Activated CD4-positive, alpha-beta T cell treated with anti-CD3 and anti-CD28 coated beads, Interleukin-2, amount 50 U/mL, for 1 hour (primary cell): ENCODE measurements around the gene CTDSP2.
"Not testable (repeated sequence)": the region's sequence is repeated elsewhere in the genome, so short reads cannot be mapped to it uniquely, and the experiment has no call there.

Source experiments
- DNase-seq: peaks from one replicate; pipeline ENCODE4 v3.0.0-alpha.2; 2020

The CTDSP2 gene

GRCh38 chr12:57833672-57834071, 12.9 kb downstream of the CTDSP2 start:
- DNase-seq = no peak

DNA sequence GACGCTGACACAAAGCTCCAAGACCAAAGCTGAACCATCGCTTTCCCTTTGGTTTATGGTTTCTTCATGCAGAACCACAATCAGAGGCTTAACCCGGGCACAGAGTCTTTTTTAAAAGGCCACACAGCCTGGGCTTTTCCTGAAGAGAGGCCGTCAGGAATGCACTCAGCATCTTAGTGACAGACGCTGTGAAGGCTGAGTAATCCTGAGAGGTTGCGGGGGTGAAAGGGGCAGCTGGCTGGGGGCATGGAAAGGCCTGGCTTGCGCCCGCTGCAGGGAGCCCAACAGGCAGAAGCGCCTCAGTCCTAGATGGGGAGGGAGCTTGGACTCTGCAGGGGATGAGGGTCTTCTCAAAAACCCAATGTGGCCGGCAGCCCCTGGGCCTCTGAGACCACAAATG, 13.6 kb downstream of the CTDSP2 start:
- no peak for DNase-seq

DNA sequence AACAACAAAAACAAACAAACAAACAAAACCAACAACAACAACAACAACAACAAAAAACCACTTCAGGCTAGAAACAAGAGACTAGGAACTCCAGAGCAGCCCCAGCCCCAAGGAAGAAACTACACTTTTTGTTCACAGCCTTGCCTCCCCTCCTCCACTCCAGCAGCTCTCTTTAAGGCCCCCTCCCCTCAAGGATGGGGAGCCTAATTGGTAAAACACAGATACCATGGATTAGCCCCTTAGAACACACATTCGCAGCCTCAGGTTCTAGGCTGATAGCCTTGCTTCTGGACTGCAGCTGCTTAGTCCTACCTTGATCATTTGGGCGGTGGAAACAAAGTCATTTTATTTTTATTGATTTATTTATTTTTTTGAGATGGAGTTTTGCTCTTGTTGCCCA, 16.1 kb downstream of the CTDSP2 start:
- no peak for DNase-seq

DNA sequence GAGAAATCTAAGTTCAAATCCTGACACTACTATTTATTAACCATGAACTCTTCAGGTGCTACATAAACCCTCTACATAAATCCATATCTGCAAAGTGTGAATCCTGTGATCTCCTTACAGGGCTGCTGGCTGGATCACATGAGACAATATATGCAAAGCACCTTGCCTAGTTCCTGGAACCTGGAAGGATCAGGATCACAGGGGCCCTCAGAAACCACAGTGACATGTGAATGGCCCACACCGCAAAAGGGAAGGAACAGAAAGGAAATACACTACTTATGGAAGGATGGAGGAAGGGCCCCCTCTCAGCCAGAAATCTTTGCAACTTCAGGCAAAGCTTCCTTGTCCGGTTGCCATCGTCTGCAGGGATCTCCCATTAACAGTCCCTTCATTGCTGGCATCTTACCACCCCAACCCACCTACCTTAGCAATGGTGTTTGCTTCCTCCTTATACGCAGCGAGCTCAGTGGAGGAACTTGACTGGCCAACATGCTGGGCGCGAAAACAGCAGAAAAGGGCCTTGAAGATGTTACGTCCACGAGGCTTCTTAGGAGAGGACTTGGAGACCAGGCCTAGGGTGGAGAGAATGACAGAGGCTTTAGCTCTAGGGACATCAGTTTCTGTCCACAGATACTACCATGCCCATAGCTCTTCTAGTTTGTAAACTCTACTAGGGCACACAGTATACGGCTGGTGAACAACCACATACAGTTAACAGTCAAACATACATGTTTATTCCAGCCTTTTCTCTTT, 17.3 kb downstream of the CTDSP2 start:
- no peak for DNase-seq

GRCh38 chr12:57826966-57827365, 19.6 kb downstream of the CTDSP2 start:
- DNase-seq = no peak

GRCh38 chr12:57826400-57826799, 20.1 kb downstream of the CTDSP2 start:
- no peak for DNase-seq

- no peak for DNase-seq
Measured at GRCh38 chr12:57825451-57825850, 21.1 kb downstream of the CTDSP2 start.

DNA sequence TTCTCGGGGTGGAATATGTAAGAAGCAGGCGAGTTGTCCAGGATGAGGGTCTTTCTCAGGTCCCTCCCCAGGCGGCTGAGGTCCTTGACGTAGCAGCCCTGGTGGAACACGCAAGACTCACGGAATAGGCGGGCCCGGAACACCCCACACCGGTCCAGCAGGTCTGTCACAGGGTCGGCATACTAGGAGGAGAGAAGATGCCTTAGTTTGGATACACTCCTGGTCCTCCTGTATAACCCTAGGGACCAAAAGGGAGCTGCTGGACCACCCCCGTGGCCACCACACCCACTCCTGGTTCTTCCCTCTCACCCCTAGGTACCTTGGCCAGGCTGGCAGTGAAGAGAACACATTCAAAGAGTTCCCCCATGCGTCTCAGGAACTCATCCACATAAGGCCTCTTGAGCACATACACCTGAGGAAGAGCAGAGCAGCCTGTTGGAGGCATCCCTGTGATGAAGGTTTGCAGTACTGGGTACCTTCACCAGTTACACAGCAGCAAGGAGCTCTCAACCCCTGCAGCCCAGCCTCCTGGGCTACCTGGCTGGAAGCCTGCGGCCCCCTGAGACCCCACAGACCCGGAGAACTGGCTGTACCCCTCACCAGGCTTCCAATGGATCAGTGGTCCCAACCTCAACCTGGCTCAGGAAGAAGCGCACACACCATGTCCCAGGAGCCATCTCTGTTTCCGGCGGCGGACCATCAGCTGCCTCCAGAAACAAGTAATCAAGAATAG, 22.5 kb downstream of the CTDSP2 start:
- DNase-seq = no peak

DNA sequence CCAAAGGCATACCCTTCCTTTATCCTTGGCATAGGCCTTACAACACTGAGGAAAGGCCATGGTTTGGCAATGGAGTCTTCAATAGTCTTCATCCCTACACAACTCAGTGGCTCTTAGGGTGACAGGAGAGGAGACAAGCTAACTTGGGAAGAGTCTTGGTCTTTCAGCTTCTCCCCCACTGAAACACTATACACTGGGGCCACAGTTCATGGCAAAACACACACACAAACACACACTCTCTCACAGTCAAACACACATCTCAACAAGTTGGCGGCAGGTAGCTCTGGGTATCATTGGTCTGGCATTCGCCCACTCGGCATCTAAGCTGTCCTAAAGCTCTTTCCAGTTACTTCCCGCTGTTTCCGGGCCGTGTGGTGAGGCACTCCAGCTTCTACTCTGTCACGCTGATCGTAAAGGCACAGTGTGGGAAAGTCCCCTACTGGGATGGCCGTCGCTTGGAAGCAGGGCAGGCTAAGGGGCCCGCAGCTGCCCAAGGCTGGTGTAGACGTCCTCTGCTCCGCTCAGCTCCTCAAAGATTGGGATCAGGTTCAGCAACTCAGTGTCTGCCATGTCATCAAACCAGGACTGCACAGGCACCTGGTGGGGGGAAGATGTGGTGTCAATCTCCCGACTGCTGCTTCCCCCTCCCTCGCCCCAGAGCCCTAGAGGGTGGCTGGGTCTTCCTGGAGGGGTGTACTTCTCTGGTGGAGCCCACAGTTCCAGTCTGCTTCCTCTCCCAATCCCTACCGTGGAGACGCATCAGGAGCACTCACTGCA, 23.2 kb downstream of the CTDSP2 start:
- DNase-seq = no peak

GRCh38 chr12:57822392-57823130, 24.0 kb downstream of the CTDSP2 start:
- DNase-seq = no peak

DNA sequence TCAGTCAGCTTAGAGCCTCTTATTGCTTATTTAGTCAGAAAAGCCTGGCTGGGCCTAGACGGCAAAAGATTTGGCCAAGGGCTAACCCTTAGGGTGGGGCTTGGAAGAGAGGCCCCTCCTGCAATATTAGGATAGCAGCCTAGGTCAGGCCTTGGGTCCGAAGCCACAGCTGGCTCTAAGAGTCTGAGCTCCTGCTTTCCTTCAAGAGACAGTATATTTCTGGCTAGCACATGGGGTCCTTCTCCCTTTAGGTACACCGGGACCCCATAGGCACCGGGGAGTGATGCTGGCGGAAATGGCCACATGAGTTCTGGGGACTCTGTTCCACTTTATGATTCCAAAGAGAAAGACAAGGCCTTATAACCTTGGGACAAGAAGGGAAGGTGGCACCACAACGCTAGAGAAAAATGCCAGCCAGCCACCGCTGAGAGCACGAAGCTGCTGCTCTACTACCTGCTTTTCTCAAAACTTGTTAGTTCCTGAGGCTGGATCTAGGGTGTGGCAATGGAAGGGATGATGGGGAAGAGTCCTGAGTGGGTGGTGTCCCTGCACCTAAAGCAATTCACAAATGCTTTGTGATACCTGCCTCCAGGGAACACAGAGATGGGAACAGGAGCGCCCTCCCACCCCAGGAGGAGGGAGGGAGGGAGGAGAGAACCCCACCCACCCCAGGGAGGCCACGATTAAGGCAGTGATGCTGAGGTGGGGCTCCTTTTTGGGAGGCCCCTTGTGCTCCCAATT, 24.9 kb downstream of the CTDSP2 start:
- no peak for DNase-seq

GRCh38 chr12:57821015-57821414, 25.5 kb downstream of the CTDSP2 start:
- not testable (repeated sequence) for DNase-seq

DNA sequence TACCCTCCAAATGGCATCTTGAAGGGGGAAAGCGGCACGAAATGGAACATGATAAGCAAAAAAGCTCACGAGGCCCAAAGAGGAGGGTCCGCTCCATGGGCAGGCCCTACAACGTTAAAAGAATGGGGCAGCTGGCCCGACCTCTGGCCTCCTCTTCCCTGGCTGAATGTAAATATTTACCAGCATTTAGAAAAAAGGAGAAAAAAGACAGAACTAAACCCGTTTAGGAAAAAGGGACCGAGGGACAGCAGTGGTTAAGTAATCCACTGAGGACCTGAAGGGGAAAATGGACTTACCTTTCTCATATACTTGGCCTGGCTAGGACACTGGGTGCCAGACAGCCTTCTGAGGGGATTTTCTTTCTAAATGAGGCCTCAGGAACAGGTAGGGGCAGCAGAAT, 26.4 kb downstream of the CTDSP2 start:
- not testable (repeated sequence) for DNase-seq

DNA sequence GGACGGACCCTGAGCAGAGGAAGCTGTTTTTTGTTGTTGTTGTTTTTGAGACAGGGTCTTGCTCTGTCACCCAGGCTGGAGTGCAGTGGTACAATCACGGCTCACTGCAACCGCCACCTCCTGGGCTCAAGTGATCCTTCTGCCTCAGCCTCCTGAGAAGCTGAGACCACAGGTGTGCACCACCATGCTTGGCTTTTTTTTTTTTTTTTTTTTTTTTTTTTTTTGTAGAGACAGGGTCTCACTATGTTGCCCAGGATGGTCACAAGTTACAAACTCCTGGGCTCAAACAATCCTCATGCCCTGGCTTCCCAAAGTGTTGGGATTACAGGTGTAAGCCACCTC, 28.6 kb downstream of the CTDSP2 start:
- not testable (repeated sequence) for DNase-seq

- no peak for DNase-seq
Measured at GRCh38 chr12:57817261-57817989, 29.1 kb downstream of the CTDSP2 start.

DNA sequence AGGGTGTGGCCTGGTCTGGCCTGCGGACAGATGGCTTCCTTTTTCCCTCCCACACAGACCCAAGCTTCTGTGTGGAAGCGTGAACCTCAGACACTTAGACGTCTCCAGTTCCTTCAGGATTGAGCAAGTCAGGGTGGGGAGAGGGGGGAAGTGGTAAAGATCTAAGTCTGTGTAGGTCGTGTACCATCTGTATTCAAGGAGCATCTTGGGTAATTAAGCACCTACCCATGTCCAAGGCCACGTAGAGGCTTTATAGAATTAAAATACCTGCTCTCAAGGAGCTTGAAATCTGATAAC, 29.7 kb downstream of the CTDSP2 start:
- no peak for DNase-seq

DNA sequence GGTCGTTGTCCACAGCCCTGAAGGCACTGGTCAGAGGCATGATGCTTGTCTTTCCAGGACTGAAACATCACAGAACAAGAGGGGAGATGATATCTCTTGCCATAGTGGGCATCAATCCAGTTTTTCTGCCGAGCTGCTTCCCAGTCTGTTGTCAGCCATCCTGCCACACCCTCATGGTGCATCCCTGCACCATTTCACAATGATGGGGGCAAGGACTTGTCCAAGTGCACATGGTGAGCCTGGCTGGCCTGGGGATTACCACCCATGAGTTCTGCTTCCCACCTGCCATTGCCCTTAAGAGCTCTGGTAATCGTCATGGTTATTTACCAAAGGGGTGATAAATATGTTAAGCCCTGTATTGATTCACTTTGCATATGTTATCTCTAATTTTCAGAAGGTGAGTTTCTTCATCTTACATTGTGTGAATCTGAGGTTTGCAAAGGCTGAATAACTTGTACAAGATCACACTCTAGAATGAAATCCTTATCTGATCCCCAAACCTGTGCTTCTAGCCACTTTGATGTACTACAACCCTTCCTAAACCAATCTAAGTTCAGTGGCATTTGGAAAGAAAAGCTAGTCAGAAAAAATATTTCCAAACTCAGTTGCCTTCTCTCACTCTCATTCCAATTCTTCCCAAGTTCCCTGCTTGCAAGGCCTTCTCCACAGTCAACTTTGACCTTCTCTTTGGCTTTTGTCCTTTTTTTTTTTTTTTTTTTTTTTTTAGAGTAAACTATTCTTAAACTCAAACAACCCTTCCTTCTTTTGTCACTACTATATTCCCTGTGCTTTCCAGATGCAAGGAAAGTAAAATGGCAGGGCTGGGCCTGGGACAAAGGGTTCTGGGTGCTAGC, 30.3 kb downstream of the CTDSP2 start:
- DNase-seq = no peak

- DNase-seq = no peak
Measured at GRCh38 chr12:57815177-57816000, 31.1 kb downstream of the CTDSP2 start.

DNA sequence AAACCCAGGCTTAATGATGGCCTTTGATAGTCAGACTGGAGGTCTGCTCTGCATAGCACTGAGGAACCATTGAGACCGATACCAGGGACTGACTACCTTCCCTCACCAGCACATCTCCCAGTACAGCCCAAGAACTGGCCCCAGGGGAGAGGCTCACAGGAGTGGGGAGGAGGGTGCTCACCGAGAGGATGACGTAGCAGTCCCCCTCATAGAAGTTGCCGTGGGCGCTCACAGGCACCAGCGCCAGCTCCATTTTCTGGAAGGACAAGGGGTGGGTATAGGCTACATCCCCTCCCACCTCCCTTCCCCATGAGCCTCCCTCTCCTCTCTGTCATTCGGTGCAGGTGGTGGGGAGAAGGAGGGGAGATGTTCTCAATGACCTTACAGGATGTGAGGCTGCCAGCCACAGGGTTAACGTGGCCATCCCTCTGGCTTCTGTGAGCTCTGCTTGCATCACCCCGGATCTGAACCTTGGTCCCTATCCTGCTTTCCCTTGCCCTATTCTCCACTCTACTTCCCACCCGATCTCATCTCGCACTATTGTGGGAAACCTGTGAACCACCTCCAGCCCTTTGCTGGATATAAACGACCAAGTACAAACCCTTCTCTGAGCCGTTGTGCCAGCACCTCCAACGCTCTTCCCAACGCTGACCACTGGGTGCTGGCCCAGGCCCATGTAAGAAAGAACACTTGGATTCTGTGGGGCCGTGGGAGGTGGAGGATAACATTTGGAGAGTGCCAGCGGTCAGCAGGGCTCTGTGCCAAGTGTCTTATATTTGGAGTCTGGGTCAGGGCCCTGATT, 32.4 kb downstream of the CTDSP2 start:
- no peak for DNase-seq
